H1 (cell line): ENCODE data around the gene EXOC3L1.

ENCODE experiments used
- CREB1 ChIP-seq: IDR thresholded peaks from 2 replicates; pipeline ENCODE4 v1.6.1; 2012; ENCODE audit warnings: inconsistent platforms
- EZH2 ChIP-seq: fragments of 200-600 bp; sonication (generic); IDR thresholded peaks from 2 replicates; pipeline ENCODE4 v1.7.1; 2012; ENCODE audit warnings: low read depth, mild to moderate bottlenecking, moderate library complexity, low read length, inconsistent platforms; ENCODE audit not compliant: severe bottlenecking
- GABPA ChIP-seq: IDR thresholded peaks from 2 replicates; pipeline ENCODE4 v1.6.1; 2011; ENCODE audit warnings: mild to moderate bottlenecking, low read length, moderate library complexity, borderline replicate concordance; ENCODE audit not compliant: insufficient read depth
- JUN ChIP-seq: IDR thresholded peaks from 2 replicates; pipeline ENCODE4 v1.6.1; 2011; ENCODE audit warnings: low read depth, mild to moderate bottlenecking, improper control_type of control experiment, low read length
- NRF1 ChIP-seq: IDR thresholded peaks from 2 replicates; pipeline ENCODE4 v1.6.1; 2011; ENCODE audit warnings: mild to moderate bottlenecking, low read depth, low read length, improper control_type of control experiment
- RFX5 ChIP-seq: IDR thresholded peaks from 2 replicates; pipeline ENCODE4 v1.6.1; 2011; ENCODE audit warnings: low read depth, low read length, improper control_type of control experiment, borderline replicate concordance
- TF ChIP-seq, protein P1 (sequence below), 3 experiments: IDR thresholded peaks; 1 replicate in 2 of 3; 2 replicates in 1 of 3; pipeline versions ENCODE4 v1.5.1 to v1.6.1; 2011; ENCODE audit warnings: low read length in 3 of 3, mild to moderate bottlenecking in 3 of 3, inconsistent platforms in 2 of 3, low read depth in 1 of 3, moderate library complexity in 1 of 3; ENCODE audit not compliant: insufficient read depth in 1 of 3; ENCODE audit errors: control extremely low read depth in 1 of 3
- TF ChIP-seq, protein P2 (sequence below): IDR thresholded peaks from 2 replicates; pipeline ENCODE4 v1.6.1; 2011; ENCODE audit warnings: low read depth, mild to moderate bottlenecking, low read length; ENCODE audit not compliant: insufficient read depth
- TF ChIP-seq, protein P3 (sequence below): IDR thresholded peaks from 2 replicates; pipeline ENCODE4 v1.6.1; 2012; ENCODE audit warnings: low read length, inconsistent platforms
- TF ChIP-seq, protein P4 (sequence below): IDR thresholded peaks from 2 replicates; pipeline ENCODE4 v1.6.1; 2012; ENCODE audit warnings: inconsistent platforms

DNA sequence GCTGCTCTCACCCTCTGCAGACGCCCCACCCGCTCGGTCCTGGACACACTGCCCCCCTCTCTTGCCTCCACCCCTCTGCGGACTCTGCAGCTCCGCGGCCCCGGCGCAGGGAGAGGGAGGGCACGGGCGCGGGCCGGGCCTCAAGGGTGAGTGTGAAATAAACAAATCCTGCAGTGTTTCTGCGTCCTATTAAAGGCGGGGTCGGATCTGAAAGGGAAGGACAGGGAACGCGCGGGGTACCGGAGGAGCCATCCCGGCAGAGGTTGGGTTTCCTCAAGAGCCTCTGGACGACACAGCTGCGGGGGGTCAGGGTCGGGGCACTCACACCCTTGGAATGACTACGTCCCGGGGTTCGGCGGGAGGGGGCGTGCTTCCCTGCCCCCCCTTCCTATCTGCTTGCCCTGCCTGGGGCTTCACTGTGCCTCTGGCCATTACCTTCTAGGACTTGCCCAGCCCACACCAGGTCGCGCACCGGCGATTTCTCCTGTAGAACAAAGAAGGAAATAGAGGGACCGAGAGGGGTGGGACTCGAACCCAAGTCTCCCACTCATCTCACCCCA, 25.9 kb downstream of the EXOC3L1 start:
- no peak for TF ChIP-seq NRF1
- TF ChIP-seq, protein P1, sequence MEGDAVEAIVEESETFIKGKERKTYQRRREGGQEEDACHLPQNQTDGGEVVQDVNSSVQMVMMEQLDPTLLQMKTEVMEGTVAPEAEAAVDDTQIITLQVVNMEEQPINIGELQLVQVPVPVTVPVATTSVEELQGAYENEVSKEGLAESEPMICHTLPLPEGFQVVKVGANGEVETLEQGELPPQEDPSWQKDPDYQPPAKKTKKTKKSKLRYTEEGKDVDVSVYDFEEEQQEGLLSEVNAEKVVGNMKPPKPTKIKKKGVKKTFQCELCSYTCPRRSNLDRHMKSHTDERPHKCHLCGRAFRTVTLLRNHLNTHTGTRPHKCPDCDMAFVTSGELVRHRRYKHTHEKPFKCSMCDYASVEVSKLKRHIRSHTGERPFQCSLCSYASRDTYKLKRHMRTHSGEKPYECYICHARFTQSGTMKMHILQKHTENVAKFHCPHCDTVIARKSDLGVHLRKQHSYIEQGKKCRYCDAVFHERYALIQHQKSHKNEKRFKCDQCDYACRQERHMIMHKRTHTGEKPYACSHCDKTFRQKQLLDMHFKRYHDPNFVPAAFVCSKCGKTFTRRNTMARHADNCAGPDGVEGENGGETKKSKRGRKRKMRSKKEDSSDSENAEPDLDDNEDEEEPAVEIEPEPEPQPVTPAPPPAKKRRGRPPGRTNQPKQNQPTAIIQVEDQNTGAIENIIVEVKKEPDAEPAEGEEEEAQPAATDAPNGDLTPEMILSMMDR (IDR thresholded peaks at IDR 0.05; ENCODE audit: control extremely low read depth in 1 of 3, insufficient read depth in 1 of 3, low read depth in 1 of 3, low read length in 3 of 3): no peak
- TF ChIP-seq, protein P2, sequence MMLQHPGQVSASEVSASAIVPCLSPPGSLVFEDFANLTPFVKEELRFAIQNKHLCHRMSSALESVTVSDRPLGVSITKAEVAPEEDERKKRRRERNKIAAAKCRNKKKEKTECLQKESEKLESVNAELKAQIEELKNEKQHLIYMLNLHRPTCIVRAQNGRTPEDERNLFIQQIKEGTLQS: no peak
- no peak for TF ChIP-seq JUN
- TF ChIP-seq RFX5: no peak
- TF ChIP-seq CREB1: no peak
- TF ChIP-seq, protein P3, sequence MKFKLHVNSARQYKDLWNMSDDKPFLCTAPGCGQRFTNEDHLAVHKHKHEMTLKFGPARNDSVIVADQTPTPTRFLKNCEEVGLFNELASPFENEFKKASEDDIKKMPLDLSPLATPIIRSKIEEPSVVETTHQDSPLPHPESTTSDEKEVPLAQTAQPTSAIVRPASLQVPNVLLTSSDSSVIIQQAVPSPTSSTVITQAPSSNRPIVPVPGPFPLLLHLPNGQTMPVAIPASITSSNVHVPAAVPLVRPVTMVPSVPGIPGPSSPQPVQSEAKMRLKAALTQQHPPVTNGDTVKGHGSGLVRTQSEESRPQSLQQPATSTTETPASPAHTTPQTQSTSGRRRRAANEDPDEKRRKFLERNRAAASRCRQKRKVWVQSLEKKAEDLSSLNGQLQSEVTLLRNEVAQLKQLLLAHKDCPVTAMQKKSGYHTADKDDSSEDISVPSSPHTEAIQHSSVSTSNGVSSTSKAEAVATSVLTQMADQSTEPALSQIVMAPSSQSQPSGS: no peak
- TF ChIP-seq, protein P4, sequence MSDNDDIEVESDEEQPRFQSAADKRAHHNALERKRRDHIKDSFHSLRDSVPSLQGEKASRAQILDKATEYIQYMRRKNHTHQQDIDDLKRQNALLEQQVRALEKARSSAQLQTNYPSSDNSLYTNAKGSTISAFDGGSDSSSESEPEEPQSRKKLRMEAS: no peak
- peak; percentile 48 for TF ChIP-seq EZH2
- no peak for TF ChIP-seq GABPA
